Mammary epithelial cell (primary cell): ENCODE measurements around the gene CCNK.

ENCODE experiments used
- EZH2 ChIP-seq: IDR thresholded peaks from 2 replicates; pipeline ENCODE4 v1.6.1; 2012; ENCODE audit warnings: low read length, inconsistent platforms, borderline replicate concordance
- TF ChIP-seq, protein P1 (sequence below), 2 donors: IDR thresholded peaks in 1 of 2; conservative IDR thresholded peaks in 1 of 2; 2 replicates each; pipeline ENCODE4 v1.5.1; 2011 to 2012; ENCODE audit warnings: inconsistent platforms in 2 of 2, low read length in 2 of 2, mild to moderate bottlenecking in 2 of 2, control low read depth in 1 of 2, low read depth in 1 of 2; ENCODE audit not compliant: insufficient read depth in 1 of 2; ENCODE audit errors: extremely low read depth in 1 of 2

- TF ChIP-seq, protein P1, sequence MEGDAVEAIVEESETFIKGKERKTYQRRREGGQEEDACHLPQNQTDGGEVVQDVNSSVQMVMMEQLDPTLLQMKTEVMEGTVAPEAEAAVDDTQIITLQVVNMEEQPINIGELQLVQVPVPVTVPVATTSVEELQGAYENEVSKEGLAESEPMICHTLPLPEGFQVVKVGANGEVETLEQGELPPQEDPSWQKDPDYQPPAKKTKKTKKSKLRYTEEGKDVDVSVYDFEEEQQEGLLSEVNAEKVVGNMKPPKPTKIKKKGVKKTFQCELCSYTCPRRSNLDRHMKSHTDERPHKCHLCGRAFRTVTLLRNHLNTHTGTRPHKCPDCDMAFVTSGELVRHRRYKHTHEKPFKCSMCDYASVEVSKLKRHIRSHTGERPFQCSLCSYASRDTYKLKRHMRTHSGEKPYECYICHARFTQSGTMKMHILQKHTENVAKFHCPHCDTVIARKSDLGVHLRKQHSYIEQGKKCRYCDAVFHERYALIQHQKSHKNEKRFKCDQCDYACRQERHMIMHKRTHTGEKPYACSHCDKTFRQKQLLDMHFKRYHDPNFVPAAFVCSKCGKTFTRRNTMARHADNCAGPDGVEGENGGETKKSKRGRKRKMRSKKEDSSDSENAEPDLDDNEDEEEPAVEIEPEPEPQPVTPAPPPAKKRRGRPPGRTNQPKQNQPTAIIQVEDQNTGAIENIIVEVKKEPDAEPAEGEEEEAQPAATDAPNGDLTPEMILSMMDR (conservative IDR thresholded peaks at IDR 0.05 in 1 of 2, IDR thresholded peaks at IDR 0.05 in 1 of 2; ENCODE audit: extremely low read depth in 1 of 2, insufficient read depth in 1 of 2, low read depth in 1 of 2, low read length in 2 of 2), result no peak
- TF ChIP-seq EZH2, result no peak
Observed at GRCh38 chr14:99546234-99546879, 65.1 kb downstream of the CCNK start.
